Medulla oblongata (tissue), 1 donor: ENCODE measurements around the gene ITLN2.
"Not testable (repeated sequence)": the region's sequence is repeated elsewhere in the genome, so short reads cannot be mapped to it uniquely, and the experiment has no call there.

ENCODE experiments used
- DNase-seq: peaks from one replicate; pipeline ENCODE4 v3.0.0-alpha.2; 2015; ENCODE audit errors: extremely low spot score

The ITLN2 gene

DNA sequence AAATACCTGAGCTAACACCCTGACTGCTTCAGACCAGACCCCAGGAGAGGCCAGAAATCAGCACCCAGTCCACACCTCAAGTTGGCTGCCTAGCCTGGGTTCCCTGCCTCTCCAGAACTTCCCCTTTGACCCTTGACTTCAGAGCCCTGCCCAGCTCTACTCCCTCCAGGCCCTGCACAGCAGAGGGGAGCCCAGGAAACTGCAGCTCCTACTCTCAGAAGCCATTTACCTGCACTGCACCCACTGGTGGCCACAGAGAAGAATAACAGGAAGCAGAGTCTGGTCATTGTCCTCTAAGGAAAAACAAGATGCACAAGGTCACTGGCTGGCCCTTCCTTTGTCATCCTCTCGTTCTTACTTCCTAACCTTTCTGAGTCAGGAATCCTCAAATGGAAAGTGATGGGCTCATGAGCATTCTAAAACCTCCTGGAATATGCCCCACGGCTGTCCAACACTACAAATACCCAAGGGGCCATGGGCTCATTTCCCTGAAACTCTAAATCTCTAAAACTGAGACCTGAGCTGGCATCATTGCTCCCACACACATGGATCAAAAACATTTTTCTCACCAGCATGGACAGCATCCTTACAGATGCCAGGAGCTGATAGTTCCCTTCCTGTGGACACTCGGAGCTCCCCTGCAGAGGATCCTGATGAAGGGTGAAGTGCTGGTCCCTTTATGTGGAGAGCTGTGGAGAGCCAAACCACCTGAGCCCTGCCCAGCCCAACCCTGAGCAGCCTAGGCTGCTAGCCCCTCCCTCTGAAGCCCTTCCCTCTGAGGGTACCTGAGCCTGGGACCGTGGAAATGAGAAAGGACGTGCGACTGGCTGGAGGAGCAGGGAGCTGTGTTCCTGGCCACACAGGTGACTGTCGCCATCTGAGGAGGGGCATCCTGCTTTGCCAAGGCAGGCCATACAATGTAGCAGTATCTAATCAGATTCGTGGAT, at the start of gene ITLN2:
TSS of gene ITLN2 (minus strand) at position 652 of the 947 bp plus-strand sequence. CDS start at position 584, 68 bp downstream.
- peak; percentile 6 for DNase-seq

DNA sequence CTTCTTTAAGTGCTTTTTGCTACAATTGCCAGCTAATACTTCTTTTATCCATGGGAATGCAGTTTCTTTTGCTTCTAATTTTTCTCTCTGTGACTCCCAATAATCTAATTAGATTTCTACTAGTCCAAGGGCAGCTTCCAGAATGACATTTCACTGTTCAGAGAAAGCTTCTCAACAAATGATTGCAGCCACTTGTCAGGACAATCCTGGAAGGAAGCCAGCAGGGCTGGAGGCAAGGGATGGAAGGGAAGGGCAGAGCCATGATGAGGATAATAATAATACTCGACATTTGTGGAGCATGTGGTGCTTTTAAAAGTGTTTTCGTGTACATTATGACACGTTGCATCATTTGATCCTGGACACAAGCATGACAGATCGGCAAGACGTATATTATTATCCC, 46.9 kb upstream of the ITLN2 start:
- peak; percentile 25 for DNase-seq

- DNase-seq: no peak
These were observed 46.3 kb upstream of the ITLN2 start for GRCh38 chr1:161000736-161001480.

- DNase-seq: no peak
These were observed 44.8 kb upstream of the ITLN2 start for GRCh38 chr1:160999376-160999775.

DNA sequence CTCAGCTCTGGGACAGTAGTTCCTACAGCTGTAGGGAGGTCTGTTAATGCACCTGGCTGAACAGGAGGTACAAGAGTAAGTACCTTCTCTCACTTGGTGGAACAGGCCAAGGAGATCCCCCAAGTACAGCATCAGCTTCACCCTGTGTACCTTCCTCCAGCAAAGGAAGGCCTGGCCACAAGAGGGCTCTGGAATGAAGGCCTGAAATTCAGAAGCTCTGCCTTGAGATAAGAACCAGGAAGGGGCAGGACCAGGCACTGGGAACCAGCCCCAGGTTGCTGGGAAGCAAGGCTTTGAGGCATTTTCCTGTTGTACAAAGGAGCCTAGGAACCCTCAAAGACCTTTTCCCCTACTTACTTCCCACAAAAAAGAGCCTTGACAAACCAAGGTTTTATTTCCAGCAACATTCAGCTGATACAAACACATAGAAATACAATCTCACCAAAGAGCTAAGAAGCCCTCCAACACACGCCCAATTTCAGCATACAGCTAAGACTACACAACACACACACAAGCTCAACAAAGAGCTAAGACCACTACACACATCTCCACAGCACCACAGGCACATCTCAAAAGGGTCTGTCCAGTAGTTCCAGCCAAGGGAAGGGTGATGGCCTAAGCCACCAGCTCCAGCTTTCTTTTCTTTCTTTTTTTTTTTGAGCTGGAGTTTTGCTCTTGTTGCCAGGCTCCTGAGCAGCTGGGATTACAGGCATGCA, 42.9 kb upstream of the ITLN2 start:
- DNase-seq: peak; percentile 57

DNA sequence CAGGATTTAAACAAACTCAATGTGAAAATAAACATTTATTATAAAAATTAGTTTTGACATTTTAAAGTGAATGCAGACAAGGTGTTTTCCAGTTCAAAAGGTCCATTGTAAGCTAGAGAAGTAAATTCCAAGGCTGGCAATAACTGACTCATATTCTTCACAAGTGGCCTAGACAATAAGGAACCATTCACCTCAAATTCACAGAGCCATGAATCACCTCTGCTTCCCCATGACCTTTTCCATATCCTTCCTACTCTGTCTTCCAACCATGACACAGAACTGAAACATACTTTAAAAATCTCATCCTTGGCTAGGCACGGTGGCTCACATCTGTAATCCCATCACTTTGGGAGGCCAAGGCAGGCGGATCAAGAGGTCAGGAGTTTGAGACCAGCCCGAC, 41.6 kb upstream of the ITLN2 start:
- no peak for DNase-seq

DNA sequence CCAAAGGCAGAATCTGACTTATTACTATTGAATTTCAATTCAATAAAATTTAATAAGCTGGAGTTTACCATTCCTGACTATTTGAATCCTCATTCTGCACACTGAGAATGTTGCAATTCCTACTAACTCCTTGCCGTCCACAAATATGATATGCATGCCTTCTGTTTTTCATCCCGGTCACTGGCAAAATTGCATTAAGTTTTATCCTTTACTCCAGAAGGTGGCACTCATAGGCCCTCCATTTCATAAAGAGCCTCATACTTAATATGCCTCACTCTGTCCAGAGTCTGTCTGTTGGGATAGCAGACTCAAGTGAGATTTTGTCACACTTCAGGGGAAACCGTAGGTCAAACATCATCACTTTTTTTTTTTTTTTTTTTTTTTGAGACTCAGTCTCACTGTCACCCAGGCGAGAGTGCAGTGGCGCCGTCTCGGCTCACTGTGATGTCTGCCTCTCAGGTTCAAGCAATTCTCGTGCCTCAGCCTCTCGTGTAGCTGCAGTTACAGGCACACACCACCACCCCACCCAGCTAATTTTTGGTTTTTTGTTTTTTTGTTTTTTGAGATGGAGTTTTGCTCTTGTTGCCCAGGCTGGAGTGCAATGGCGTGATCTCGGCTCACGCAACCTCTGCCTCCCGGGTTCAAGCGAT, 39.1 kb upstream of the ITLN2 start:
- DNase-seq: peak; percentile 33

DNA sequence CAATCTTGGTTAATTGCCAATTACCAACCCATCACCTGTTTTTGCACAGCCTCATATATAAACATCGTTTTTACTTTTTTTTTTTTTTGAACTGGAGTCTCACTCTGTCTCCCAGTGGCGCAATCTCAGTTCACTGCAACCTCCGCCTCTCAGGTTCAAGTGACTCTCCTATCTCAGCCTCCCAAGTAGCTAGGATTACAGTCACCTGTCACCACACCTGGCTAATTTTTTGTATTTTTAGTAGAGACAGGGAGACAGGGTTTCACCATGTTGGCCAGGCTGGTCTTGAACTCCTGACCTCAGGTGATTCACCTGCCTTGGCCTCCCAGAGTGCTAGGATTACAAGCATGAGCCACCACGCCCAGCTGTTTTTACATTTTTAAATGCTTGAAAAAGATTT, 37.4 kb upstream of the ITLN2 start:
- not testable (repeated sequence) for DNase-seq

DNA sequence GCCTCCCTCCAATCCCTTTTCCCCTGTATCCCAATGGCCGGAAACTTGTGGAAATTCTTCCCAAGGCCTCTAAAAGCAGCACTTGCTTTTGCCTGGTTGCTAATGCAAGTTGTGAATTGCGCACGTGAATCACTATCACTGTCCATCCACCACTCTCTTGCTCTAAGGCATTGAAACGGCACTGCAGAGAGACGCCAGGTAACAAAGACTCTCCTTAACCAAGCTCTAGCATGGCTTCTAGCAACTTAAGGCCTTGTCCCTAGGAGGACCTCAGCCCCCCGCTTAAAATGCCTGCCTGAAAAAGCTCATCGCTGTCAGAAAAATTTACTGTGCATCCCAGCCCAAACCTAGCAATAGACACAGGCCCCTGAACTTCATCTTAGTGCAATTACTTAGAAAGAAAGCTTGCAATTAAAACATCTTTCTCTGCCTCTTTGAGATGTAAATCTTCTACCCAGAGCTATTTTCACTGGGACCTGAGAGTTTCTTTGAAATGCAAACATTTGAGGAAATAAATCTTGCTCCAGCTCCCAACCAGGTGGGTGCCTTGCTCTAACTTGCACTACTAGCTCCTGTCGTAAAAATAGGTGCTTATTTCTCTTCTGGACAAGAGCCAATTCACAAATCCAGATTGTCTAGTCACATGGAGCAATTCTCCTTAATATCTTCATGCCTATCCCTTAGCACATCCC, 32.9 kb upstream of the ITLN2 start:
- no peak for DNase-seq

GRCh38 chr1:160985723-160986122, 31.1 kb upstream of the ITLN2 start:
- no peak for DNase-seq

- DNase-seq: no peak
These were observed 27.2 kb upstream of the ITLN2 start for GRCh38 chr1:160981584-160982411.

DNA sequence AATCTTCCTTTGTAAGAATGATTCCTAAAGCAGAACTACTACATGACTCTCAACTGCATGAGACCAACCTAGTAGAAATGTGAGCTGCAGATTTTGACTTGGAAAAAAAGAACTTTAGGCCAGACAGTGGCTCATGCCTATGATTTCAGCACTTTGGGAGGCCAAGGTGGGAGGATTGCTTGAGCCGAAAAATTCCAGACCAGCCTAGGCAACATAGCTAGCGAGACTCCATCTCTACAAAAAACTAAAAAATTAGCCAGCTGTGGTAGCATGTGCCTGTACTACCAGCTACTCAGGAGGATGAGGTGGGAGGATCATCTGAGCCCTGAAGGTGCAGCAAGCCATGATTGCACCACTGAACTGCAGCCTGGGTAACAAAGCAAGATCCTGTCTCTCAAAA, 24.7 kb upstream of the ITLN2 start:
- DNase-seq: no peak

- DNase-seq: no peak
These were observed 23.9 kb upstream of the ITLN2 start for GRCh38 chr1:160978510-160978927.

GRCh38 chr1:160975026-160975425, 20.4 kb upstream of the ITLN2 start:
- DNase-seq: no peak

DNA sequence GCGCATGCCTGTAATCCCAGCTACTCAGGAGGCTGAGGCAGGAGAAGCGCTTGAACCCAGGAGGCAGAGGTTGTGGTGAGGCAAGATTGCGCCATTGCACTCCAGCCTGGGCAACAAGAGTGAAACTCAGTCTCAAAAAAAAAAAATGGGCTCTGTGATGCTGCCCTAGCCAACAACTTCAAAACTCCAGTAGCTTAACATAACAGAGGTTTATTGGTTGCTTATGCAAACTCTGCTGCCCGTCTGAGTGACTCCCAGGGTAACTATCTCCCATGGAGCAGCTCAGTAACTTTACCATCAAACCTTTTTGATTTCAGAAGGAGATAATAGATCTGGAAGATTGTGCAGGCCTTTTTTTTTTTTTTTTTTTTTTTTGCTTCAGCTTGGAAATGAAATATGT, 18.9 kb upstream of the ITLN2 start:
- no peak for DNase-seq

DNA sequence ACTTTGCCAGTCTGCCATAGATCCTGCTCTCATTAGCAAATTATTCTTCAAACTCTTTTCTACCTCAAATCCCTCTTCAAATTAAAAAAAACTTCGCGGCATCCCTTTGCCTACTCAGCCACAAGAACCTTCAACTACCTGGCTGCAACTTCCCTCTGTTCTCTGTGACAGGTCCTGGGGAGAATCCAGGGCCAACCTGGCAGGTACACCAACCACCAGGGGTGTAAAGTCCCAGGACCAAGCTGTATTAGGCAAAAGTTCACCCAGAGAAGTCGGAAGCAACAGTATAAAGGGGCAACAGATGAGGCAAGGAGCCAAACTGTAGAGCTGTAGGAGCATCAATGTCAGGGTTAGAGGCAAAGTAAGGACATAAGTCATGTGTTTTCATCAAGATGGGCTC, 18.3 kb upstream of the ITLN2 start:
- DNase-seq: no peak

- DNase-seq: no peak
These were observed 17.0 kb upstream of the ITLN2 start for GRCh38 chr1:160971618-160972056.

GRCh38 chr1:160963521-160963920, 8.9 kb upstream of the ITLN2 start:
- DNase-seq: no peak

- no peak for DNase-seq
These were observed 6.8 kb upstream of the ITLN2 start for GRCh38 chr1:160961419-160961818.

DNA sequence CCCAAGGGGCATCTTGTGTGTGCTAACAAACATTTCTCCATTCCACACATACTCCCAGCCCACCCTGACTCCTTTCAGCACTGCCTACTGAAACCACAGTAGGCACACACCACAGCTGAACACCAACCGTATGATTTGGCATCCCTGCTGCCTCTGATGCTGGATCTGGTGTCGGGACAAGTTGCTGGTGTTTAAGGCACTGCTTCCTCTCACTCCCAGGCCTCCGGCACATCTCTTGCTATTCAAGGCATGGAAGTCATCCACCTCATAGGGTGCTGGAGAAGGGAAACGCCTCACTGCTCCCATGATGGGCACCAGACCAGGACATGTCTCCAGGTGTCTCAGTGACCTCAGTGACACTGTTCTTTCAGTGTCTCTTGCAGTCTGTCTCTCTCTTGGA, 2.4 kb upstream of the ITLN2 start:
- no peak for DNase-seq
